Measurements from ENCODE around the gene LILRB4.

DNA sequence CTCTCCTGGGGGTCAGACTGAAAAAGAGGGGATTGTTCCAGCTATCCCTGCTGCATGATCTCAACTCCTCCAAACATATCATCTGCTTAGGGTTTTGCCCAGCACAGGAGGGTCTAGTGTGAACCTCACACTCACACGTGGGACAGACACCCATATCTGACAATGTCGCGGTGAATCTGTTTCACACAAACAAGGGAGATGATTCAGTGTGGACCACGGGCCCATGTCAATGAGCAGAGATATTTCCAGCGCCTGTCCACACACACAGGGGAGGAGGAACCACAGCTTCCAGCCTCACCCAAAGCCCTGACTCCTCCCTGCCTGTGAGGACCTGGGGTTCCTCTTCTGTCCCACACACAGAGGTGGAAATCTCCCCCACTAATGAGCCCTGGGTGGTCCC, 31.9 kb downstream of the LILRB4 start:
- TF ChIP-seq, protein P1, sequence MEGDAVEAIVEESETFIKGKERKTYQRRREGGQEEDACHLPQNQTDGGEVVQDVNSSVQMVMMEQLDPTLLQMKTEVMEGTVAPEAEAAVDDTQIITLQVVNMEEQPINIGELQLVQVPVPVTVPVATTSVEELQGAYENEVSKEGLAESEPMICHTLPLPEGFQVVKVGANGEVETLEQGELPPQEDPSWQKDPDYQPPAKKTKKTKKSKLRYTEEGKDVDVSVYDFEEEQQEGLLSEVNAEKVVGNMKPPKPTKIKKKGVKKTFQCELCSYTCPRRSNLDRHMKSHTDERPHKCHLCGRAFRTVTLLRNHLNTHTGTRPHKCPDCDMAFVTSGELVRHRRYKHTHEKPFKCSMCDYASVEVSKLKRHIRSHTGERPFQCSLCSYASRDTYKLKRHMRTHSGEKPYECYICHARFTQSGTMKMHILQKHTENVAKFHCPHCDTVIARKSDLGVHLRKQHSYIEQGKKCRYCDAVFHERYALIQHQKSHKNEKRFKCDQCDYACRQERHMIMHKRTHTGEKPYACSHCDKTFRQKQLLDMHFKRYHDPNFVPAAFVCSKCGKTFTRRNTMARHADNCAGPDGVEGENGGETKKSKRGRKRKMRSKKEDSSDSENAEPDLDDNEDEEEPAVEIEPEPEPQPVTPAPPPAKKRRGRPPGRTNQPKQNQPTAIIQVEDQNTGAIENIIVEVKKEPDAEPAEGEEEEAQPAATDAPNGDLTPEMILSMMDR (IDR thresholded peaks at IDR 0.05): no peak
- no peak for TF ChIP-seq EZH2 (IDR thresholded peaks at IDR 0.05)
